HepG2 (cell line): Measurements from ENCODE around the gene NEAT1. TPM values are rescaled to one million over a fixed set of nuclear protein-coding genes. Genes with fewer than 3 reads are reported as not detected.
A peak's percentile ranks its signal among the peaks of the same experiment; 100 is the strongest.

Source experiments
- AGO1 ChIP-seq: fragments of 200-400 bp; formaldehyde crosslinking; IDR thresholded peaks from 2 replicates; pipeline ENCODE4 v1.6.1; 2017; ENCODE audit warnings: mild to moderate bottlenecking, low read depth, low read length, moderate library complexity; ENCODE audit not compliant: poor library complexity, severe bottlenecking
- CENPBD1 ChIP-seq: sonication (generic); formaldehyde crosslinking; IDR thresholded peaks from 2 replicates; pipeline ENCODE4 v1.8.0; 2022; ENCODE audit warnings: missing genetic modification reagents, low read depth, mild to moderate bottlenecking, borderline replicate concordance
- IKZF5 ChIP-seq: IDR thresholded peaks from 2 replicates; pipeline ENCODE4 v1.6.1; 2018; ENCODE audit warnings: missing genetic modification reagents, mild to moderate bottlenecking, missing compliant biosample characterization
- KMT2B ChIP-seq: IDR thresholded peaks from 2 replicates; pipeline ENCODE4 v1.6.1; 2016; ENCODE audit warnings: missing genetic modification reagents, missing compliant biosample characterization
- RARA ChIP-seq: IDR thresholded peaks from 2 replicates; pipeline ENCODE4 v1.6.1; 2016; ENCODE audit warnings: missing genetic modification reagents, missing compliant biosample characterization
- SP2 ChIP-seq: sonication (generic); formaldehyde crosslinking; IDR thresholded peaks from 2 replicates; pipeline ENCODE4 v1.5.1; 2020; ENCODE audit warnings: mild to moderate bottlenecking, missing genetic modification reagents
- TSC22D2 ChIP-seq: sonication (generic); formaldehyde crosslinking; IDR thresholded peaks from 2 replicates; pipeline ENCODE4 v1.5.1; 2020; ENCODE audit warnings: missing genetic modification reagents, mild to moderate bottlenecking, borderline replicate concordance
- ZBTB33 ChIP-seq: sonication (generic); formaldehyde crosslinking; IDR thresholded peaks from 2 replicates; pipeline ENCODE4 v1.4.0; 2020; ENCODE audit warnings: missing genetic modification reagents
- ZFAT ChIP-seq: sonication (generic); formaldehyde crosslinking; conservative IDR thresholded peaks from 2 replicates; pipeline ENCODE4 v1.8.1; 2023; ENCODE audit warnings: missing genetic modification reagents, inconsistent platforms
- ZKSCAN1 ChIP-seq: fragments of 150-350 bp; IDR thresholded peaks from 2 replicates; pipeline ENCODE4 v1.6.1; 2014; ENCODE audit warnings: low read length
- ZMYM4 ChIP-seq: sonication (generic); formaldehyde crosslinking; IDR thresholded peaks from 2 replicates; pipeline ENCODE4 v1.8.1; 2023; ENCODE audit warnings: mild to moderate bottlenecking, missing genetic modification reagents
- ZNF30 ChIP-seq: sonication (generic); formaldehyde crosslinking; IDR thresholded peaks from 2 replicates; pipeline ENCODE4 v1.5.0; 2020; ENCODE audit warnings: mild to moderate bottlenecking, missing genetic modification reagents
- ZNF503 ChIP-seq: sonication (generic); formaldehyde crosslinking; IDR thresholded peaks from 2 replicates; pipeline ENCODE4 v1.4.0; 2020; ENCODE audit warnings: missing genetic modification reagents
- ZNF513 ChIP-seq: sonication (generic); formaldehyde crosslinking; conservative IDR thresholded peaks from 2 replicates; pipeline ENCODE4 v1.5.0; 2020; ENCODE audit warnings: missing genetic modification reagents
- ZNF614 ChIP-seq: IDR thresholded peaks from 2 replicates; pipeline ENCODE4 v1.6.1; 2018; ENCODE audit warnings: missing biosample characterization, missing genetic modification reagents, inconsistent platforms, borderline replicate concordance
- ZNF891 ChIP-seq: sonication (generic); formaldehyde crosslinking; IDR thresholded peaks from 2 replicates; pipeline ENCODE4 v1.5.0; 2020; ENCODE audit warnings: mild to moderate bottlenecking, missing genetic modification reagents
- ZSCAN22 ChIP-seq: sonication (generic); formaldehyde crosslinking; IDR thresholded peaks from 2 replicates; pipeline ENCODE4 v1.4.0; 2020; ENCODE audit warnings: mild to moderate bottlenecking, missing genetic modification reagents
- polyA plus RNA-seq, 8 experiments: library from polyadenylated mRNA; depleted of rRNA in 3 of 8; stranded (reverse) in 7 of 8; unstranded in 1 of 8; fragments of >200 nt; fragmentation: Illumina TruSeq in 4 of 8; extraction: Trizol in 4 of 8; gene quantifications; 2 replicates each; pipeline versions ENCODE4 v1.2.1 to v1.2.3, GENCODE V29; 2011 to 2016; ENCODE audit warnings: low read depth in 4 of 8, missing spikeins in 1 of 8, mixed read lengths in 1 of 8; ENCODE audit not compliant: insufficient read depth in 1 of 8
- total RNA-seq, 5 experiments: library from RNA; depleted of rRNA; stranded (reverse); fragments of >200 nt; fragmentation: Illumina TruSeq; extraction: Trizol; gene quantifications; 2 replicates each; pipeline ENCODE4 v1.2.3, GENCODE V29; 2016; ENCODE audit warnings: low read depth in 1 of 5

The NEAT1 gene
- total and polyA plus RNA-seq, 2 of the 13 experiments (the other 11 are each of a cell fraction or from before 2014, with no cell fraction given) = 20.5 to 41.2 TPM

GRCh38 chr11:65419772-65420481, 2.7 kb upstream of the NEAT1 start (continued):
- TF ChIP-seq ZNF513 (CRISPR knock-in tag) (no peak), SP2 (no peak), ZNF503 (CRISPR knock-in tag) (no peak), ZBTB33 (no peak), RARA (peak; percentile 69), AGO1 (no peak), ZNF30 (CRISPR knock-in tag) (no peak), ZMYM4 (CRISPR knock-in tag) (peak; percentile 37; the same call in 1 of the 2 replicates), TSC22D2 (0 out of 2 replicates have a peak, but pooled peaks have one; percentile 42), KMT2B (CRISPR knock-in tag) (no peak), ZSCAN22 (CRISPR knock-in tag) (no peak), ZFAT (no peak), ZNF891 (CRISPR knock-in tag) (no peak), ZKSCAN1 (no peak), CENPBD1 (no peak), ZNF614 (CRISPR knock-in tag) (peak; percentile 47; the same call in 1 of the 2 replicates), IKZF5 (no peak)
